BLaER1 treated with 17β-estradiol and CSF1 and Interleukin-3, amounts not matched to agents 10 nM and 100 nM (cell line): Measurements from ENCODE around the gene HOXB6.

Experiments
- H3K27ac ChIP-seq, 11 experiments: shearing (Covaris generic); formaldehyde crosslinking; 2 replicates each; pipeline ENCODE4 v1.8.1; 2022
- H3K27me3 ChIP-seq, 11 experiments: shearing (Covaris generic); formaldehyde crosslinking; 2 replicates each; pipeline ENCODE4 v1.8.1; 2022
- H3K36me3 ChIP-seq, 11 experiments: shearing (Covaris generic); formaldehyde crosslinking; 2 replicates each; pipeline ENCODE4 v1.8.1; 2022
- H3K4me1 ChIP-seq, 10 experiments: shearing (Covaris generic); formaldehyde crosslinking; 2 replicates each; pipeline ENCODE4 v1.8.1; 2022
- H3K4me2 ChIP-seq, 11 experiments: shearing (Covaris generic); formaldehyde crosslinking; 2 replicates each; pipeline ENCODE4 v1.8.1; 2022
- H3K4me3 ChIP-seq, 10 experiments: shearing (Covaris generic); formaldehyde crosslinking; 2 replicates each; pipeline ENCODE4 v1.8.1; 2022
- H3K9ac ChIP-seq, 11 experiments: shearing (Covaris generic); formaldehyde crosslinking; 2 replicates each; pipeline ENCODE4 v1.8.1; 2022
- H3K9me3 ChIP-seq, 11 experiments: shearing (Covaris generic); formaldehyde crosslinking; replicated peaks in 1 of 11; 2 replicates each; pipeline ENCODE4 v1.8.1; 2022
- H4K20me1 ChIP-seq, 11 experiments: shearing (Covaris generic); formaldehyde crosslinking; 2 replicates each; pipeline ENCODE4 v1.8.1; 2022
- Cebpa-rat ChIP-seq, 11 experiments: shearing (Covaris generic); IDR thresholded peaks; 2 replicates each; pipeline ENCODE4 v1.8.1; 2022

Gene HOXB6

DNA sequence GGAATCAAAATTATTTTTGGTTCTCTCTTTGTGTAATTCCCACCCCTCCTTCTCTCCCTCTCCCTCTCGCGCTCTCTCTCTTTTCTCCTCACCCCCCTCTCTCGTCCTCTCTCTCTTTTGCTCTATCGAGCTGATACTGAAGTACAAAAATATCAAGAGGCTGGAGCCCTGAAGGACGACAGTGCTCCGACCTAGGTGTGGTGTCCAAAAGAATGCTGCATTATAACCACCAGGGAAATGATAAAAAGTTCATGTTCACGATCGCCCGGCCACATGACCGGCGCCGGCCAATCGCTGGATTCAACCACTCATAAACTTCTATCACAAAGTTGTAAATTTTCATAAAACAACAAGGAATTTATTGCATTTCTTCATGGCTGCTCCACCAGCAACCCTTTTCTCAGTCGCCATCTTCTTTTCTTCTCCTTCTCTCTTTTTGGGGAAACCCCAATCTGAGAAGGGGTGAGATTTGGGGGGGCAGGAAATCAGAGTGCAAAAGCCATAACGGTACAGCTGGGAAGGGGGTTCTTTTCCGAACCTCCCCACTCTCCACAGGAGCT is at the start of gene HOXB6:
Gene HOXB6 (minus strand): TSS at position 217 of the 560 bp plus-strand sequence. CDS start 6,836 bp downstream, outside the sequence.
- Histone ChIP-seq H3K27ac (no peak within 1 kb of the TSS), H4K20me1 (peaks cover 0 to 97% (median 85%) of the 10 kb centered on the region in 11 experiments; a peak in 17 of 22 replicates), H3K36me3 (no peaks in the 10 kb centered on the region), H3K9ac (no peak within 1 kb of the TSS), H3K4me3 (no peak within 1 kb of the TSS), H3K4me2 (no peak within 1 kb of the TSS), H3K27me3 (peaks cover 100% of the 10 kb centered on the region in 11 experiments), H3K9me3 (no peaks in the 10 kb centered on the region), H3K4me1 (no peaks in the 10 kb centered on the region)
- TF ChIP-seq Cebpa-rat (IDR thresholded peaks at IDR 0.05): no peak

DNA sequence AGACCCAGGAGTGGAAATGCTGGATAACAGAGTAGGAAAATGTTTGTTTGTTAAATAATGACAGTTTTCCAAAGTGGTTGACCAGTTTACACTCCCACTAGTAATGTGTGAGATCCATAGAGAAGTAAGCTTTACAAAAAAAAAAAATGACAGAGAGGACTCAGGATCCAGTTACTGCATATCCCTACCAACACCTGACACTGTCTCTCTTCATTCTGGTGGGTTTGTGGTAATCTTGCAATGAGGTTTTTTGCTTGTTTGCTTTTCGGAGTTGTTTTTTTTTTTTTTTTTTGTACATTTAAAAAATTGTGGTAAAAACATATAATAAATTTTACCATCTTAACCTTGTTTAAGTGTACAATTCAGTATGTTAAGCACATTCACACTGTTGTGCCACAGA is 45.0 kb upstream of the HOXB6 start:
- Histone ChIP-seq H3K4me2 (no peak overlapping the region), H3K9ac (no peak overlapping the region), H3K27me3 (peaks cover 53 to 64% (median 58%) of the 10 kb centered on the region in 11 experiments)

DNA sequence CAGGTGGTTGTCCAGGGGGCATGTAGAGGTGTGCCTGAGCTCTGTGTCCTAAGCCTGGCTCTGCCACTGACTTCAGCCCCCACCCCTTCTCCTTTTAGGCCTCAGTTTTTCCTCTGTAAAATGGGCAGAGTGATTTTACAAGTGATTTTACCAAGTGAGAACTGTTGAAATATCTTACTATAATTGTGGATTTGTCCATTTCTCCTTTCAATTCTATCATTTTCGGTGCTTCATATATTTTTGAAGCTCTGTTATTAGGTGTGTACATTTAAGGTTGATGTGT is 43.1 kb upstream of the HOXB6 start:
- H3K36me3 ChIP-seq: no peaks in the 10 kb centered on the region
- H3K27ac ChIP-seq: no peak overlapping the region
- H3K9me3 ChIP-seq: no peaks in the 10 kb centered on the region
- H3K4me3 ChIP-seq: peak overlapping the region in 3 of 10 experiments; percentile 39 to 46 (median 42); a peak in 2 of 20 replicates
- peaks cover 4 to 14% (median 11%) of the 10 kb centered on the region in 10 experiments; a peak in 13 of 20 replicates for H3K4me1 ChIP-seq
- peaks cover 0 to 49% (median 30%) of the 10 kb centered on the region in 11 experiments; a peak in 16 of 22 replicates for H4K20me1 ChIP-seq
- no peak for TF ChIP-seq Cebpa-rat (IDR thresholded peaks at IDR 0.05)
- peak overlapping the region in 7 of 11 experiments; percentile 45 to 84 (median 52); a peak in 6 of 22 replicates for H3K4me2 ChIP-seq
- H3K9ac ChIP-seq: no peak overlapping the region
- peaks cover 72 to 82% (median 77%) of the 10 kb centered on the region in 11 experiments for H3K27me3 ChIP-seq

More for the DNA sequence above, 45.0 kb upstream of the HOXB6 start:
- no peak for TF ChIP-seq Cebpa-rat (IDR thresholded peaks at IDR 0.05)
- Histone ChIP-seq H3K27ac (no peak overlapping the region), H3K36me3 (no peaks in the 10 kb centered on the region), H3K4me3 (no peak overlapping the region), H3K9me3 (no peaks in the 10 kb centered on the region), H4K20me1 (peaks cover 0 to 33% (median 20%) of the 10 kb centered on the region in 11 experiments; a peak in 16 of 22 replicates), H3K4me1 (peaks cover 4 to 14% (median 11%) of the 10 kb centered on the region in 10 experiments; a peak in 13 of 20 replicates)

DNA sequence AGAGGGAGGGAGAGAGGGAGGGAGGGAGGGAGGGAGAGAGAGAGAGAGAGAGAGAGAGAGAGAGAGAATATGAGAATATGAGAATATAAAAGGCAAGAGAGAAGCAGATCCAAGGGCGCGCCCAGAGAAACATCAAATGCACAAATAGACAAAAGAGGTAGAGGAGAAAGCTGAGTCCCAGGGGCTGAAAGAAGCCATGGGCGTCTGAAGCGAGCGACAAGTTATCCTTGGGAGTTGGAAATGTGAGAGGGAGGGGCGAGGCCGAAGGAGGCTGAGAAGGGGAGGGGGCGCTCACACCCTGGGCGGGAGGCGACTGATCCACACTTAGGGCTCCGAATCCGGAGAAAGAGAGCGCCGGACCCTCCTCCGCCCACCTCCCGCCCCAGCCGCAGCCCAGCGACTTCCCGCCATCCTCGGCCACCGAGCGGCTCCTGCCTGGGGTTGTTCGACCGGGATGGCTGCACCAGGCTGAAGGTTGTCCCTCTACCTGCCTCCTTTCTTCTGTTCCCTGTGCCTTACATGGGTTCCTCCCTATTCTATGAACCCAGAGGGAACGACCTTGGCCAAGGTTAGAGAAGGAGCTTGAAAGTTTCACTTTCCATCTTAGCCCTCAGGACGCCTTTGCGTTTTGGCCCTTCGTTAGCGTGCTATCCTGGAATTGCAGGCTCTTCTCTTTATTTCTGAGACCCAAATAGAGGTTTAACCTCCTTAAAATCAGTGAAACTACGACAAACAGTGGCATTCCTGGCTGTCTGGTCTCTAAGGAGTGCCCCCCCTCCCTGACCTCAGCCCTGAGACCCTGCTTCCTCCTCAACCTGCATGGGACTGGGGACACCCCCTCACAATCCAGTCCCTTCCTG is 42.5 kb upstream of the HOXB6 start:
- Histone ChIP-seq H3K4me3 (peak overlapping the region; percentile 27 to 59 (median 40); a peak in 16 of 20 replicates), H3K9ac (peak overlapping the region in 2 of 11 experiments; percentile 2 to 39; a peak in 1 of 22 replicates), H3K4me2 (peak overlapping the region; percentile 38 to 84 (median 52)), H4K20me1 (peaks cover 0 to 55% (median 36%) of the 10 kb centered on the region in 11 experiments; a peak in 16 of 22 replicates), H3K27ac (peak overlapping the region in 1 of 11 experiments; percentile 23; a peak in 2 of 22 replicates), H3K4me1 (peaks cover 4 to 14% (median 11%) of the 10 kb centered on the region in 10 experiments; a peak in 13 of 20 replicates), H3K36me3 (no peaks in the 10 kb centered on the region), H3K9me3 (peaks cover 0 to 3% (median 0%) of the 10 kb centered on the region in 11 experiments; a peak in 5 of 22 replicates), H3K27me3 (peaks cover 77 to 88% (median 82%) of the 10 kb centered on the region in 11 experiments)
- TF ChIP-seq Cebpa-rat (IDR thresholded peaks at IDR 0.05): no peak

DNA sequence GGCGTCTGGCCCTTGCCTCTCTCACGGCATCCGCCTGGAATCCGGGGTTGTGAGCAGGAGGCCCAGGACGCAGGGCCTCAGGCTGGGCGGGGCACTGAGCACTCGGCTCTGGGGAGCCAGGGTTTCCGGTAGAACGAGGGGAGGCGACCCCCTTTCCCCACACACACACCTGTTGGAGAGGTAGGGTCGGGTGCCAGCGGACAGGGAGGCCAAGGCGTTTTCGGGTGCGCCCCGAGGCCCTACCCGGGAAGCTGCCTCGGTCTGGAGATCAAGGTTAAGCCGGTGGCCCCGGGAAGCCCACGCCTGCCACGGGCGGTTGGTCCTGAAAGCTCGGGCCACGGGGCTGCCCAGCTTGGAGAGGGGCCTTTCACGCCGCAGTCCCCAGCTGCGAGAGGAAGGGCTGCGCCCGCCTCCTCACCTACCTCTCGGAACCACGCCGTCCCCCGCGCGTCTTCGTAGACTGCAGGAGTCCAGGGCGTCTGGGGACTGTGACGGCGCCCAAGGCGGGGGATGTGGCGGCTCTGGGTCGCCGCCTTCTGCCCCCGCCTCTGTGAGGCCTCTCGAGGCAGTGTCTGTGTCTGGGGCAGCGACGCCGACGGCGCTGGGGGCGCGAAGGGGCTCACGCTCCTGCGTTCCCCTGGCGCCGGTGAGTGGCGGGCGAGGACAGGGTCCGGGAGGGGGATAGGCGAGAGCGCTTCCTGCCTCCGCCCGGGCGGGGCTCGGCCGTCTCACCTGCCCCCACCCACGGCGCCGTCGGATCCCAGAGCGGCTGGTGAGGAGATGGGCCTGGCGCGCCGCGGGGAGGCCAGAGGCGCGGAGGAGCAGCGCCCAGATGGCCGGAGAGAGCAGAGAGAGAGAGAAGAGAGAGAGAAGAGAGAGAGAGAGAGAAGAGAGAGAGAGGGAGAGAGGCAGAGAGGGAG is 41.7 kb upstream of the HOXB6 start:
- Histone ChIP-seq H3K4me3 (peak overlapping the region in 3 of 10 experiments; percentile 13 to 42 (median 34); a peak in 4 of 20 replicates), H3K4me2 (peak overlapping the region in 10 of 11 experiments; percentile 26 to 68 (median 49); a peak in 16 of 22 replicates), H3K36me3 (no peaks in the 10 kb centered on the region), H3K9ac (no peak overlapping the region), H3K27me3 (peaks cover 86 to 97% (median 91%) of the 10 kb centered on the region in 11 experiments), H4K20me1 (peaks cover 0 to 64% (median 44%) of the 10 kb centered on the region in 11 experiments; a peak in 16 of 22 replicates), H3K27ac (no peak overlapping the region), H3K4me1 (peaks cover 4 to 14% (median 11%) of the 10 kb centered on the region in 10 experiments; a peak in 13 of 20 replicates), H3K9me3 (peaks cover 0 to 10% (median 0%) of the 10 kb centered on the region in 11 experiments; a peak in 6 of 22 replicates)
- TF ChIP-seq Cebpa-rat (IDR thresholded peaks at IDR 0.05): no peak

DNA sequence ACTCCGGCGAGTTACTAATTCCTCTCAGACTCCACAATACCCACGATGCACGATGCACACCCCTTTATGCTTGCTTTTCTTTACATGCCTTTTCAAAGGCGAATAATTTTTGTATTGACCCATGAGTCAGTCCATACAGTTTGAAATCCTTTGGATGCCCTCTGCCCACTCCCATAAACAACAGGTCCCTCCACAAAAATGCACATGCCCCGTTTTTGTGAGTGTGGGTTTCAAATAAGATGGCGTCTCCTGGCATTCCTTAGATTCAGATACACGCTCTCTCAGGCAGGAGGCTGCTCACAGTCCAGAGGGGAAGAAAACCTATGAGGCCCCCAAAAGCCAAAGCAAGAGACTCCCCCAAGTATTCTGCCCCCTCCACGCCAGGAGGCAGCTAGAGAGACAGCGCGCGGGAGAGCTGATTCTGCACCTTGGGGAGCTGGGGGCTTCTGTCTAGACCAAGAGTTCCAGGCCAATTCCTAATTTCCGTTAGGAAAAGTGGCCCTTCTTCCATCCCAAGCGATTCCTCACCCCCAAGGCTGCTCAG is 40.9 kb upstream of the HOXB6 start:
- peaks cover 4 to 14% (median 11%) of the 10 kb centered on the region in 10 experiments; a peak in 13 of 20 replicates for H3K4me1 ChIP-seq
- H4K20me1 ChIP-seq: peaks cover 0 to 70% (median 49%) of the 10 kb centered on the region in 11 experiments; a peak in 16 of 22 replicates
- no peak overlapping the region for H3K4me3 ChIP-seq
- H3K27me3 ChIP-seq: peaks cover 94 to 100% (median 99%) of the 10 kb centered on the region in 11 experiments
- no peak overlapping the region for H3K27ac ChIP-seq
- TF ChIP-seq Cebpa-rat (IDR thresholded peaks at IDR 0.05): no peak
- no peak overlapping the region for H3K9ac ChIP-seq
- peaks cover 0 to 16% (median 0%) of the 10 kb centered on the region in 11 experiments; a peak in 7 of 22 replicates for H3K9me3 ChIP-seq
- H3K36me3 ChIP-seq: no peaks in the 10 kb centered on the region
- H3K4me2 ChIP-seq: no peak overlapping the region

DNA sequence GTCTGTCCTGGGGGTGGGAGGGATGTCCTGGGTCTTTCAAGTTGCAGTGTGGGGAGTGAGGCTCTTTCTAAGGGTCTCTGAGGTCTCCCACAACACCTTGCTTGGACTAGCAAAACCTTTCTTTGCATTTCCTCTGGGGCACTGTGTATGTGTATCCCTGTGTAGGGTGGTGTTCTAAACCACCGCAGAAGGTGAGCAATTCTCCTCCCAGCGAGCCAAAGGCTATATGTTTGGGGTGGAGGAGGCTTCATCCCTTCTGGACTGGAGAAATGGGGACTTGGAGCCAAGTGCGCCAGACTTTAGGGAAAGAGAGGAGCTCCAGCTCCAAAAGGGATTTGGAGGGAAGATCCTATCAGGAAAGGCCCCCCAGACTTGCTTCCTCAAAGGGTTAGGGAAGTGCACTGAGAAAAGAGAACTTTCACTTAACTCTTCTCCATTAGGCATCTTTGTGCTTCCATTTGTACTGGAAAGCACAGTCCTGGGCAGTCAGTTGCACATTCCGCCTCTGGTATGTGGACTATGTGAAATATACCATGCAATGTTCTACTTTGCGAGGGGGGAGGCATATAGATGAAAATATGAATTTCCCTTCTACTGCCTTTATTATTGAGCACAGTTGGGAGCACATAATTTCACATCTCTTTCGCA is 40.2 kb upstream of the HOXB6 start:
- Histone ChIP-seq H3K36me3 (no peaks in the 10 kb centered on the region), H4K20me1 (peaks cover 0 to 75% (median 54%) of the 10 kb centered on the region in 11 experiments; a peak in 16 of 22 replicates), H3K27me3 (peaks cover 98 to 100% (median 100%) of the 10 kb centered on the region in 11 experiments), H3K27ac (no peak overlapping the region), H3K4me1 (peaks cover 4 to 14% (median 11%) of the 10 kb centered on the region in 10 experiments; a peak in 13 of 20 replicates), H3K9ac (no peak overlapping the region), H3K9me3 (peaks cover 0 to 16% (median 0%) of the 10 kb centered on the region in 11 experiments; a peak in 7 of 22 replicates), H3K4me3 (no peak overlapping the region), H3K4me2 (no peak overlapping the region)
- no peak for TF ChIP-seq Cebpa-rat (IDR thresholded peaks at IDR 0.05)
